ENCODE results near the gene HIP1R. TPM values are rescaled to one million over a fixed set of nuclear protein-coding genes. Genes with fewer than 3 reads are reported as not detected.
A peak's percentile ranks its signal among the peaks of the same experiment; 100 is the strongest.

Gene HIP1R
- total and polyA plus RNA-seq, 8 donors = 52.1 to 395 (median 89.8) TPM

- Histone ChIP-seq H3K9me3 (no peaks in the 10 kb centered on the region), H3K36me3 (no peaks in the 10 kb centered on the region), H3K4me3 (peak overlapping the region; percentile 62 to 97 (median 82)), H3K27ac (peak overlapping the region; percentile 35 to 99 (median 97)), H3K27me3 (no peaks in the 10 kb centered on the region), H3K4me1 (peaks cover 65 to 85% (median 74%) of the 10 kb centered on the region in 4 donors)
- 31 to 59% (median 44%) methylated on average over 7 of the region's 7 CpGs for WGBS, 5 donors
- DNase-seq = peak; percentile 65 to 83
- no peak for TF ChIP-seq POLR2A (IDR thresholded peaks at IDR 0.05)
- no peak for TF ChIP-seq CTCF (IDR thresholded peaks at IDR 0.05)
- TF ChIP-seq EP300 (IDR thresholded peaks at IDR 0.05) = no peak
- TF ChIP-seq POLR2AphosphoS5 (IDR thresholded peaks at IDR 0.05) = peak in 2 of 3 donors; percentile 37 to 62
- intact Hi-C loops (cut with DNase I; ENCODE audit: low total_unique reads) = no loop called here
Measured at GRCh38 chr12:122893208-122894153, 58.2 kb downstream of the HIP1R start.

- H3K9me3 ChIP-seq = no peaks in the 10 kb centered on the region
- peak overlapping the region; percentile 94 to 99 (median 97) for H3K27ac ChIP-seq
- TF ChIP-seq POLR2AphosphoS5 (IDR thresholded peaks at IDR 0.05) = peak in 2 of 3 donors; percentile 80 to 90
- TF ChIP-seq POLR2A (IDR thresholded peaks at IDR 0.05) = no peak
- no peak for TF ChIP-seq EP300 (IDR thresholded peaks at IDR 0.05)
- TF ChIP-seq CTCF (IDR thresholded peaks at IDR 0.05) = no peak
- H3K4me3 ChIP-seq = peak overlapping the region; percentile 62 to 97 (median 82)
- H3K36me3 ChIP-seq = no peaks in the 10 kb centered on the region
- WGBS, 5 donors = 14 to 34% (median 19%) methylated on average over 15 of the region's 15 CpGs
- intact Hi-C loops (cut with DNase I; ENCODE audit: low total_unique reads) = no loop called here
- peaks cover 55 to 79% (median 68%) of the 10 kb centered on the region in 4 donors for H3K4me1 ChIP-seq
- peak; percentile 84 to 89 for DNase-seq
- no peaks in the 10 kb centered on the region for H3K27me3 ChIP-seq
Measured at GRCh38 chr12:122894193-122895121, 59.2 kb downstream of the HIP1R start.

GRCh38 chr12:122895320-122895703, 60.1 kb downstream of the HIP1R start:
- TF ChIP-seq POLR2AphosphoS5 (IDR thresholded peaks at IDR 0.05) = no peak
- TF ChIP-seq EP300 (IDR thresholded peaks at IDR 0.05) = no peak
- no peak for TF ChIP-seq CTCF (IDR thresholded peaks at IDR 0.05)
- TF ChIP-seq POLR2A (IDR thresholded peaks at IDR 0.05) = no peak

More at GRCh38 chr12:122895320-122895703, 60.1 kb downstream of the HIP1R start:
- Histone ChIP-seq H3K9me3 (no peaks in the 10 kb centered on the region), H3K27ac (peak overlapping the region; percentile 94 to 99 (median 97)), H3K4me1 (peaks cover 47 to 71% (median 59%) of the 10 kb centered on the region in 4 donors), H3K4me3 (peak overlapping the region; percentile 62 to 97 (median 82)), H3K36me3 (no peaks in the 10 kb centered on the region), H3K27me3 (no peaks in the 10 kb centered on the region)
- 3 to 10% (median 5%) methylated on average over 9 of the region's 9 CpGs for WGBS, 5 donors
- DNase-seq = peak in 1 of 2 donors; percentile 61
- intact Hi-C loops (cut with DNase I; ENCODE audit: low total_unique reads) = no loop called here
